Placental pericyte (primary cell): ENCODE data around the gene GALNS. TPM values are rescaled to one million over a fixed set of nuclear protein-coding genes. Genes with fewer than 3 reads are reported as not detected.

ENCODE experiments used
- total RNA-seq: library from RNA; depleted of rRNA; stranded (reverse); fragments of >200 nt; gene quantifications from 2 replicates; pipeline ENCODE4 v1.2.3, GENCODE V29; 2012

The GALNS gene
- 31.1 and 43.8 TPM in 2 replicates for total RNA-seq

GRCh38 chr16:88856828-88857727 lies at the start of gene GALNS, which contains the start of gene TRAPPC2L:
GALNS (minus strand) TSS chr16:88856947; CDS start chr16:88856877, 70 bp downstream.
TRAPPC2L (plus strand) TSS chr16:88857127; CDS start chr16:88857151, 24 bp downstream.

GRCh38 chr16:88866151-88866920 lies 9.6 kb upstream of the GALNS start, which contains the start of gene PABPN1L:
PABPN1L (minus strand) TSS chr16:88866660; CDS start chr16:88866606, 54 bp downstream.

GRCh38 chr16:88811769-88812512 lies 44.8 kb downstream of the GALNS start, which contains the start of gene APRT:
APRT (minus strand) TSS chr16:88811928; CDS start chr16:88811899, 29 bp downstream.

GRCh38 chr16:88803264-88803987 lies 53.3 kb downstream of the GALNS start, which contains the start of gene CDT1:
CDT1 (plus strand) TSS chr16:88803789; CDS start chr16:88803832, 43 bp downstream.

GRCh38 chr16:88785106-88785924 lies 71.4 kb downstream of the GALNS start, which contains the start of gene PIEZO1:
PIEZO1 (minus strand) TSS chr16:88785220; CDS start chr16:88784964, 256 bp downstream.

Other genes with a start within 250 kb of the GALNS start
- gene IL17C, start 218.4 kb downstream of the GALNS start, total RNA-seq: 0.44 TPM in 1 of 2 replicates, not detected in the other
- 136 and 240 TPM in 2 replicates for gene CYBA, start 205.9 kb downstream of the GALNS start, total RNA-seq
- 67.6 and 232 TPM in 2 replicates for gene MVD, start 193.9 kb downstream of the GALNS start, total RNA-seq
- 0.22 TPM in 1 of 2 replicates, not detected in the other for gene SNAI3, start 170.4 kb downstream of the GALNS start, total RNA-seq
- 19.7 and 30.4 TPM in 2 replicates for gene RNF166, start 150.5 kb downstream of the GALNS start, total RNA-seq
- 11.2 and 37.5 TPM in 2 replicates for gene CTU2, start 150.4 kb downstream of the GALNS start, total RNA-seq
- 229 and 273 TPM in 2 replicates for gene PIEZO1, start 71.7 kb downstream of the GALNS start, total RNA-seq
- gene CDT1, start 53.2 kb downstream of the GALNS start, total RNA-seq: 3.5 and 26.5 TPM in 2 replicates
- 52.7 and 58.3 TPM in 2 replicates for gene APRT, start 45.0 kb downstream of the GALNS start, total RNA-seq
- gene TRAPPC2L, start 180 bp upstream of the GALNS start, total RNA-seq: 35.1 and 78.1 TPM in 2 replicates
- not detected in 2 replicates for gene PABPN1L, start 9.7 kb upstream of the GALNS start, total RNA-seq
- not detected in 2 replicates for gene CBFA2T3, start 120.3 kb upstream of the GALNS start, total RNA-seq
- gene ACSF3, start 236.9 kb upstream of the GALNS start, total RNA-seq: 23.0 and 25.9 TPM in 2 replicates